Stomach (tissue), 4 donors: ENCODE data around the gene MED12L.

Experiments used
- EP300 ChIP-seq: sonication (generic); formaldehyde crosslinking; IDR thresholded peaks from one replicate; pipeline ENCODE4 v1.6.1; 2017; ENCODE audit warnings: antibody characterized with exemption
- POLR2A ChIP-seq, 4 donors: fragments of 450-650 bp; IDR thresholded peaks; one replicate each; pipeline ENCODE4 v1.6.1; 2016; ENCODE audit warnings: antibody characterized with exemption in 4 of 4, control low read depth in 2 of 4, mild to moderate bottlenecking in 1 of 4, moderate library complexity in 1 of 4
- POLR2AphosphoS5 ChIP-seq, 3 donors: sonication (generic); formaldehyde crosslinking; IDR thresholded peaks; one replicate each; pipeline ENCODE4 v1.6.1; 2016; ENCODE audit warnings: antibody characterized with exemption in 3 of 3
- TF ChIP-seq, protein P1 (sequence below), 7 experiments: fragments of 450-650 bp in 4 of 7; fragments of 200-600 bp in 3 of 7; sonication (generic) in 3 of 7; IDR thresholded peaks; one replicate each; pipeline ENCODE4 v1.5.1; 2016 to 2019; ENCODE audit warnings: antibody characterized with exemption in 7 of 7, control low read depth in 2 of 7, mild to moderate bottlenecking in 1 of 7

DNA sequence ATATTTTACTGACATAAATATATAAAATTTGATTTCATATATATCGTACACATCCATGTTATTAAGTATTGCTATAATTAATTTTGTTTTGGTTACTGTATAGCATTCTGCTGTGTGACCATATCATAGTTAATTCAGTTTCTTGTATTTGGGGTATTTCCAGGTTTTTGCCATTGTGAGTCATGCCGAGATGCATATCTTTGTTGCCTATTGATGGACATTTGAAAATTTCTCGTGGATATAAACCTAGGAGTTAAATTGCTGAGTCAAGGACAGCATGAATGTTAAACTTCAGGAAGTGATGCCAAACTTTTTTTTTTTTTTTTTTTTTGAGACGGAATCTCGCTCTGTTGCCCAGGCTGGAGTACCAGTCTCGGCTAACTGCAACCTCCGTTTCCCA is 151.3 kb downstream of the MED12L start:
- TF ChIP-seq, protein P1, sequence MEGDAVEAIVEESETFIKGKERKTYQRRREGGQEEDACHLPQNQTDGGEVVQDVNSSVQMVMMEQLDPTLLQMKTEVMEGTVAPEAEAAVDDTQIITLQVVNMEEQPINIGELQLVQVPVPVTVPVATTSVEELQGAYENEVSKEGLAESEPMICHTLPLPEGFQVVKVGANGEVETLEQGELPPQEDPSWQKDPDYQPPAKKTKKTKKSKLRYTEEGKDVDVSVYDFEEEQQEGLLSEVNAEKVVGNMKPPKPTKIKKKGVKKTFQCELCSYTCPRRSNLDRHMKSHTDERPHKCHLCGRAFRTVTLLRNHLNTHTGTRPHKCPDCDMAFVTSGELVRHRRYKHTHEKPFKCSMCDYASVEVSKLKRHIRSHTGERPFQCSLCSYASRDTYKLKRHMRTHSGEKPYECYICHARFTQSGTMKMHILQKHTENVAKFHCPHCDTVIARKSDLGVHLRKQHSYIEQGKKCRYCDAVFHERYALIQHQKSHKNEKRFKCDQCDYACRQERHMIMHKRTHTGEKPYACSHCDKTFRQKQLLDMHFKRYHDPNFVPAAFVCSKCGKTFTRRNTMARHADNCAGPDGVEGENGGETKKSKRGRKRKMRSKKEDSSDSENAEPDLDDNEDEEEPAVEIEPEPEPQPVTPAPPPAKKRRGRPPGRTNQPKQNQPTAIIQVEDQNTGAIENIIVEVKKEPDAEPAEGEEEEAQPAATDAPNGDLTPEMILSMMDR (IDR thresholded peaks at IDR 0.05) = no peak
- TF ChIP-seq EP300 (no peak), POLR2A (IDR thresholded peaks at IDR 0.05) (no peak), POLR2AphosphoS5 (IDR thresholded peaks at IDR 0.05) (no peak)
